GM18526 (cell line): ENCODE measurements around the gene RAMP3.

Source experiments
- POLR2A ChIP-seq: IDR thresholded peaks from 3 replicates; pipeline ENCODE4 v1.6.1; 2011; ENCODE audit not compliant: insufficient read length; ENCODE audit errors: extremely low read depth

Gene RAMP3

DNA sequence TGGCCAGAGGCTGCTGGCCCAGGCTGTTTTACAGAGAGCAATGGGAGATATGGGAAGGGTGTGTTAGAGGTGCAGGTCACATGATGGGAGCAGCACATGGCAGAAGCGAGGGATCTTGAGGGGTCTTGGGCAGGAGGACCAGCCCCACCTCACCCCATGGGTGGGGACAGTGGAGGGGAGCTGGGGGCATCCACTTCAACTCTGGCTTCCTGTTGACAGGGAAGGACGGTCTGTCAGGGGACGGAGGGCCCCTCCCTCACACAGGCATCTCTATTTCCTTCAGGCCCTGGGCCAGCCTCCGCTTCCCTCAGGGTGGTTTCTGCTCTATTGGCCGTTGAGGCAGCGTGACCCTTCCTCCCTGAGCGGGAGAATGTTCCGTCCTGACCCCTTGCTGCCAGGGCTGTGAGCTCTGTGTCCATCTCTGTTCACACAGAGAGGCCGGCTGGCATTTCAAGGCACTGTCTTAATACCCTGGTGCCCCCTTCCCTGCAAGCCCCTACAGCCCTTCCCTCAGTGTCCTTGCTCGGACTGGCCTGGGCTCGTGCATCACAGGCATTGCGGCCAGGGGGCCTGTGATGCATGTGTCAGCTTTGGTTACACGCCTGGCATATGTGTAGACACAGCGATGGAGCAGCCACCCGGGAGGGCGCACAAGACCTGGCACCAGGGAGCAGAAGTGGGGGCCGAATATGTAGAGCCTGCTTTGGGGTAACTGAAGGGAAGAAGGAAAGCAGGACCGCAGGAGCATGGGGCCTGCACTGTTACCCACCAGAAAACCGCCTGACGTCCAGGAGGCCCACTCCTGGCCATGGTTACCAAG lies 31.8 kb downstream of the RAMP3 start:
- no peak for TF ChIP-seq POLR2A

DNA sequence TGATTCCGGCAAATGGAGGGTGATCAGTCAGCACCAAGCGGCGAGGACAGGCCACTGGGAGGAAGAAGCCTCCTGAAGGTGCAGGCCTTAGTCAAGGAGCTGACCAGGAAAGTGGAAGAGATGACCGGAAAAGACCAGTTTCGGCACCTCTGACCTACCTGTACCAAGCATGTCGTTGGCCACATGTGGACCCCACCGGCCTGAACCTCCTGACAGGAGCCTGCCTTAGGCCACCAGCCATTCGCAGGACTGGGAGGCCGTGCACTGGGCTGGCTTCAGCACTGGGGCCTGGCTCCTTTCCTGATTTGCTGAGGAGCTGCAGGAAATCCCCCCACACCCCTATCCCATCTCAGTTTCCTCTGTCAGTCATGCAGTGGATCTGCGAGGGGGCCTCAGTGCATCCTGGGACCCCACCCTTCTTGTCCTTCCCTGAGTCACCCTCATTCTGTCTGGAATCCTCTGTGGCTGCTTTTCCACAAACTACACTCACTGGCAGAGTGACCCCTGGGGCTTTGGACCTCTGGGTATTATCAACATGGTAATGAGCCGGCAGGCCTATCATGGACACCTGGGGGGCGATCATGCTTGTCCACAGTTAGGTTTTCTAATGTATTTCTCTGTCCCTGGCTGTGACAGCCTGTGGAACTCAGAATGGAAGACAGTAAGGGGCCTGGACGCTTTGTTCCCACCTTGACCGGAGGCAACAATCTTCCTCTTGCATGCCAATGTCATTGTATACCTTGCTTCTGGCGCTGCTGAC lies 33.0 kb downstream of the RAMP3 start:
- TF ChIP-seq POLR2A = no peak

DNA sequence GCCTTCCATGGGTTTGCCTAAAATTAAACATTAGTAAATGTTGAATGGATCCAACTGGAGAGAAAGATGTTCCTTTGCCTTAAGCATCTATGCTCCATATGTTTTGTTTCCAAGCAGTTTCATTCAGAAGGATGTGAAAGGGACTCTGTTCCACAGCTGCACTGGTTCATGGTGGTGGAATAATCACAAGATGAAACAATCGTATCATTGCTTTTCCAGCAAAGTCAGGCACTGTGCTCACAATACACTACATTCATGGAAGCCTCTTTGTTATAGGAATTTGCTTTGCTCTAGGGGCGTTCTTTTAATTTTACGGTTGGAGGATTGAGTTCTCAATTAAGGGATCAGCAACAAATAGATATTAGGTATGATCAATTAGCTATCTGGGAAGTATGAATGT lies 33.8 kb downstream of the RAMP3 start:
- no peak for TF ChIP-seq POLR2A

DNA sequence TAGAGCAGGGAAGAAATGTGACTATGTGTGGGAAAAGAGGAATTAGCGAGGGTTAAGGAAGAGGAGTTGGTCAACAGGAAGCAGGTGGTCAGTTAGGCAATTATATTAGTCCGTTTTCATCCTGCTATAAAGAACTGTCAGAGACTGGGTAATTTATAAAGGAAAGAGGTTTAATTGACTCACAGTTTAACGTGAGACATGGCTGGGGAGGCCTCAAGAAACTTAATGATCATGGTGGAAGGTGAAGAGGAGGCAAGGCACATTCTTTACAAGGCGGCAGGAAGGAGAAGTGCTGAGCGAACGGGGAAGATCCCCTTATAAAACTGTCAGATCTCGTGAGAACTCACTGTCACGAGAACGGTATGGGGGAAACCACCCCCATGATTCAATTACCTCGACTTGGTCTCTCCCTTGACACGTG lies 35.0 kb downstream of the RAMP3 start:
- no peak for TF ChIP-seq POLR2A

DNA sequence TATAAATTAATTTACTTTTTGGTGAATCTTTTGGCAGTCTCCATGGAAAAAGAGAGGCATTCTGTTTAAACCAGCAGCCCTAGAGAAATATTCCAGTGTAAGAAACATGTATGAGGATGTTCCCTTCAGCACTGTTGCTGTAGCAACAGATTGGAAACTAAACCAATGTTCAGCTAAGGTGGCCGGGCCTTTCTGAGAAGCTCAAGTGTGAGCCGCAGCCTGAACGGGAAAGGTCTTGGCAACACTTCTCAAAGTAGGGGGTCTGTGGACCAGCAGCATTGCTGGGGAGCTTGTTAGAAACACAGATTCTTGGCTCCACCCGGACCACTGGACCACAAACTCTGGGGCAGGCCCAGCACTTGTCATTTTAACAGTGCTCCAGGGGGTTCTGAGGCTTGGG lies 36.2 kb downstream of the RAMP3 start:
- TF ChIP-seq POLR2A = no peak

DNA sequence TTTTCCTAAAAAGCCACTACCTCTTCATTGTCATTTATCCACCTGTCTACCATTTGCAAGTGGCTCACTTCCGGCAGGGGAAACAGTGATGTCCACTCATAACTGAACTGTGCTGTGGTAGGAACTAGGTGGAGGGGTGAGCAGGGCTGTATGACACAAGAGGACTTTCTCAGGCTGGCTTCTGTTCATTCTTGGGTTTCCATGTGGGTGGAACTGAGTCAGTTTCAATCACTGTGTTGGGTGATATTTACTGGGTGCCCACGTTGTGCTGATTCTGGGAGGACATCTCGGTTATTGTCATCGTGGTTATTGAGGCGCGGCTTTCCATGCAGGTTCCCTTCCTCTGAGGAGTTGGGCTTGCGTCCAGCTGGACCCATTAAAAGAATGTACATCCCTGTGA lies 38.8 kb downstream of the RAMP3 start:
- TF ChIP-seq POLR2A = no peak

DNA sequence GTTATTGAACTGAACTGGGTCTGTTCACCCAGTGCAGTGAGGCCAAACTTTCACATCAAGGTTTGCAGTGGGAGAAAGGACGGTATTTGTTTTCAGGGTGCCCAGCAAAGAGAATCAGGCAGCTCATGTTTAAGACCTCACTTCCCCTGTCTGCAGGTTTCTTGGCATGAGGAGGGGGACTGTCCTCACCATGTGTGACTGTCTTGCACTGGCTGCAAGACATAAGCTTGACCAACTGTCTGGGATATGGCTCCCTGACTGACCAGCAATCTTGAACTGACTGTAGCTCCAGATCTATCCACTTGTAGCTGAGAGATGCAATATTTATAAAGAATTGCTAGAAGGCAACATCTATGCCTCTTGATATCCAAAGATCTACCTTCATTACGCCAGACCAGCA lies 39.9 kb downstream of the RAMP3 start:
- TF ChIP-seq POLR2A = no peak

DNA sequence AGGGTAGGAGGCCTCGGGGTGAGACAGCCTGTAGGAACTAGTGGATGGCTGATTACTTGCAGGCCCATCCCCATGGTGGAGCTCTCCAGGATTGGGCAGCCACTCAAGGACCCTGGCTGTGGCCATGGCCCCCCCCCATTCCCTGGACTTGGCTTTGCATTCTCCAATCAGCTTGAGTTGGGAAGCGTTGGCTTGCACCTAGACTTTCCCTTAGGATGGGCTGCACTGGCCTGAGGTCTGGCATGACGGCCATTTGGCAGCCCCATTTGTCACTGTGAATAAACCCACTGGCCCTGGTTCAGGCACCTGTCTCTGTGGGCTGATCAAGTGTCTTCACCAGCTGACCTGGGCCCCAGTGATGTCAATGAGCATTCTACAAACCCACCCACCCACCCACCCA lies 41.4 kb downstream of the RAMP3 start:
- no peak for TF ChIP-seq POLR2A

DNA sequence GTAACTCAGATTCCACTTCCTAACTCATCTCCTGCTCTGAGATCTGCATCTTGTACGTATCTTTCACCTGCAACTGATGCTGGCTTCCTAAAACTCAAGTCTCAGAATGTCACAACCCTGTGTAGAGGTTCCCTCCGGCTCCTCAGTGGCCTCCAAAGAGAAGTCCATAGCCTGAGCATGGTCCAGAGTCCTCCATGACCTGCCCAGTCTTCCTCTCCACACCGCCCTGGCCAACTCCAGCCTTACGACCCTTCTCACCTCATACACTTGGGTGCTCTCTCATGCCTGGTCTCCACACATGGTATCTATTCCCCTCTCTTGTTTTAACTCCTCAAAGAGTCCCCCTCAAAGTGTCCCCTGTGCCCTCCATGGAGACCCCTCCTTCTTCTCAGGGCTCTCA lies 41.9 kb downstream of the RAMP3 start:
- TF ChIP-seq POLR2A = no peak

DNA sequence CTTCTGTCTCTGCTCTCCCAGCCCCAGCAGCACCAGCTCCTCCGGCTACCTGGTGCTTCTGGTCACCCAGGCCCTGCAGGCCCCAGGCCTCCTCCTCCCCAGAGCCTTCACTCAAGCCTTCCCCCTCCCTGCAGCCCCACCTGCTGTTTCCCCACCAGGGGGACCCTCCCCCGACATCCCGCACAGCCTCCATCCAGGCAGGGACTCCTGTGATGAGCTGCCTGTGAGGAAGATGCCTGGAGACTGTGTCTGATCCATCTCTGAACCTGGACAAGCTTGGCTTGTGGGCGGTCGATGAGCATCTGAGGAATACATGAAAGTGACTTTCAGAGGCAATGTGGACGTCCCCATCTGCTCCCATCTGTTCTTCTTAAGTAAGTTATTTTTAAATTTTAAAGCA lies 45.0 kb downstream of the RAMP3 start:
- no peak for TF ChIP-seq POLR2A

DNA sequence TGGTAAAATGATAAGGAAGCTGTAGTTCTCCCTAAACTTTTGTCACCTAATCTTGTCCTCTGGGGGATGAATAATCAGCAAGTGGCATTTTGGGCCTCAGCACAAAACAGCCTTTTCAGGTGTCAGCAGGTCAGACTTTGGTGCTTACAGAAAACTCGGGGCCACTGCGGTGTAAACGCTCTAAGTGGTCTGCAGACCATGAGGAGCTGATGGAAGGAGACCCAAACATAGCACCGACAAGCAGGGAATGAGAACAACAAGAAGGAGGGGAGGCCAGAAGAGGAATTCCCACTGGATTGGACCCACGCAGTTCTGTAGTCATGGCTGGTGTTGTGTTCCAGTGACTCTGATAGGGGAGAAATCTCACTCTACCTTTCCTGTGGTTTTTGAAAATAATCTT lies 45.4 kb downstream of the RAMP3 start:
- no peak for TF ChIP-seq POLR2A

DNA sequence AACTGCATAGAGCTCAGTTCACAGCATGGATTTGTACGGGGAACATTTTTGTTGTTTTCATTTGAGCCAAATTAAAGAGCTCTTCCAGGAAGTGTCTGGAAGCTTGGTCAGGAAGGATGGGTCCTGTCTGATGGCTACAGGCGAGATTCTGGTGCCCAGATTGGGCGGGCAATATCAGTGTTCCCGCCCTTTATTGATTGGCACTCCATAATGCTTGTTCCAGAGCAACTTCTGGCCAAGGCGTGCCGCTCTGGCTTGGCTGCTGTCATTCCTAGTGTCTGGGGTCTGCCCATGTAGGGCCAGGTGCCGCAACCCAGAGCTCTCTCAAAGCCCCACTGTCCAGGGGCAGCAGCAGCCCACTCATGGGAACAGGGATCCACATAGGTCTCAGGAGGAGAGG lies 45.9 kb downstream of the RAMP3 start:
- no peak for TF ChIP-seq POLR2A

DNA sequence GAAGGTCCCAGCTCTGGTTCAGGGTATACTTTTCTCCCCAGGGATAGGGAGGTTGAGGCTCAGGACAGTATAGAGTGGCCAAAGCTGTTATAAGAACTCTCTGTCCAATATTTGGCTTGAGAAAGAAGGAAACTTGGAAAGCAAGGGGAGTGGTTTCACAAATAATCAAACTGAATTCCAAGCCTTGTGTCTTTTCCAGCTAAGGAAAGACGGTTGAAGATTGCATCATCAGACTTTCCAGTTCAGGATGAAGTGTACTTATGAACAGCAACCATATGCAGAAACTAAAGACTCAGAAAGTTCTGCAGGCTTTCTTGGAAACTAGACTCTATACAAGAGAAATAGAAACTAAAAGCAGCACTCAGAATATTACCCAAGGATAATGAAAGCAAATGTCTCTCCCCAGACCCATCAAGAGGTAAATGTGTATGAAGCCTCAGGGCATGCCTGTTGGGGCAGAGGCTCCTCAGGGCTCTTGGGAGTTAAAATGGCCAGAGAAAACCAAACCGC lies 46.4 kb downstream of the RAMP3 start:
- TF ChIP-seq POLR2A = no peak

DNA sequence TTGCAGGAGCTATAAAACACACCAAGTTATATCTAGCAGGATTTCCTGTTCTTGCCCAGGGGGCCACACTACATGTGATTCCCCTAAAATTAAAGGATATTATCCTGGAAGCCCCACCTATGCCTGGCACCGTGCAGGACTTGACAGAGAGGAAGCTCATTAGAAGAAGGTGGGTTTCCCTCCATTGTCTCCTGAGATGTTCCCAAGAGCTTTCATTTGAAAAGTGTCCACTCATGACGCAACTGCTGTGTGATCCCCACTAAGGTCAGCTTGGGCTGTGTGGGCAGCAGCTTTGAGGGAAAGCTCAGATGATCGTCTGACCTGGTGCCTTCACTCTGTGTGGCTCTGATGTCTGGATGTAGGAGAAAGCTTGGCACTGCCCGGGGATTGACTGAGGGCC lies 53.5 kb downstream of the RAMP3 start:
- TF ChIP-seq POLR2A = no peak

DNA sequence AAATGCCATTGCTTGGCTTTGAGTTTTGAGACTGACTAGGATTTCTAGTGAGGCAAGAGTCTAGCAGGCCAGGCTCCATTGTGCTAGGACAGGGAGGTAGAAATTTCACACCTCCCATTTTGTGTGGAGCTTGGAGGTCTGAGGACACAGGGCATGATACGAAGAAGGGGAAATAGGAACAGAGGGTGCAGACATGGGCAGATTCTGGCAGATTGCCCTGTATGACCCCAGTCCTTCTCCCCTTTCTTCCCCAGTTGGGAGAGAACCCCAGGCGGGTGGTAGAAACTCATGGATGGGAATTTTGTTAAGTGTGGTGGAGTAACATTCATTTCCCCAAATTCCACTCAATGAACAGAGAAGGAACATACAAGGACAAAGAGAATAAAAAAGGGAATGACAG lies 54.4 kb downstream of the RAMP3 start:
- TF ChIP-seq POLR2A = no peak

DNA sequence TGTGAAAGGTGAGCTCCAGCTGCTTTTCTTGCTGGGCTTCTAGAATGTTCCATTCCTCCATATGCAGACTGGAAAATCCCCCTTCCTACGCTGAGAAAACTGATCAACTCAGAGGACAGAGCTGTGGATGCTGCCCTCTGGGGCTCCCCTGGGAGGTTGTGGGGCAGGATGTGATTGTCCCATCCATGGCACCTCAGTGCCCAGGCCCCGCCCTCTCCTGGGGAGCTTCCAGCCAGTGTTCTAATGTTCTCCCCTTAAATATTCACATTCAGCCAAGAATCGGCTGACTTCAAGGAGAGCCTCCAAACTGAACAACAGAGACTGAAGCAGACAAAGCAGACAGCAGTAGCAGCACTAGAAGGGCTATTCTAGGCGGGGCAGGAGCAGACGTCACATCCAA lies 55.0 kb downstream of the RAMP3 start:
- TF ChIP-seq POLR2A = no peak

DNA sequence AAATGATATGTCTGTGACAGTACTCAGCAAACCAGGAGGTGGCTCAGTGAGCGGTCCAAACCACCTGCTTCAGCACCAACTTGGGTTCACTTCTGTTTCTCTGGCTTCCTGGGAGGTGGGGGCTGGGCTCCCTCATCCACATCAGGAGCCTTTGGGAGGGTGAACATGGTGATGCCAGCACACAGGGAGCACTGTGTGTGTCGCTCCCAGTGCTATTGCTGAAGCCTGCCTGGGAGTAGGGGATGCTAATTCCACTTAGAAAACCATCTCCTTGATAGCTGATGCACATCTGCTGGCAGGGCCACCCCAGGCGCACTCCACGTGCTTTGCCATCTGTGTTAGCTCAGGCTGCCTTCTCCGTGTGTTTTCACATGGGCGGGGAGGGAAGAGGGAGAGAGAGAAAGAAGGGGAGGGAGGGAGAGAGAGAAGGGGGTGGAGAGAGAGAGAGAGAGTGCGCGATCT lies 58.0 kb downstream of the RAMP3 start:
- TF ChIP-seq POLR2A = no peak

DNA sequence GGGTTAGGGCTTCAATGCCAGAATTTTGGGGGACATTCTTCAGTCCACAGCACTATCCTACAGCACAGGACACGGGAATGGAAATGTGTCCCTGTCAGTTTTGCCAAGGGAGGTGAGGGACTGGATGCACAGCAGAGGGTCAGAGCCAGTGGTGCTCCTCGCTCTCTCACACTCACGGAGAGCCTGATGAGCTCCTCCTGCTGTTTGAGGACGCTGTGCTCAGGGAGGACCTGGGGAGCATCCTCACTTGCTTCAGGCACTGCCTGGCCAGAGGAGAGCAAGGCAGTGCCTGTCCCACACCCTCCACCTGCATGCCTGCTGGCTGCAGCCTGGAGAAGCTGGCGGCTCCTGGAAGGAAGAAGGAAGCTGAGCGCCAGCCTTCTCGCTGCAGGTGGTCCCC lies 58.6 kb downstream of the RAMP3 start:
- no peak for TF ChIP-seq POLR2A
